Liver (tissue), 9 donors: ENCODE results near the gene TMEM231. TPM values are rescaled to one million over a fixed set of nuclear protein-coding genes. Genes with fewer than 3 reads are reported as not detected.

Experiments used
- DNase-seq: peaks from one replicate; pipeline ENCODE4 v3.0.0-alpha.2; 2017; ENCODE audit warnings: low spot score
- H3K27ac ChIP-seq, 2 donors: one replicate each; pipeline ENCODE4 v1.7.0; 2013; ENCODE audit warnings: inconsistent platforms in 2 of 2, low read length in 2 of 2, control low read depth in 1 of 2, low read depth in 1 of 2, mild to moderate bottlenecking in 1 of 2
- H3K27me3 ChIP-seq, 4 donors: one replicate each; pipeline versions ENCODE4 v1.6.1 to v1.7.0; 2013; ENCODE audit warnings: low read length in 3 of 4, inconsistent platforms in 1 of 4, mild to moderate bottlenecking in 1 of 4, moderate library complexity in 1 of 4; ENCODE audit not compliant: control insufficient read depth in 4 of 4, insufficient read depth in 4 of 4
- H3K36me3 ChIP-seq, 4 donors: one replicate each; pipeline versions ENCODE4 v1.6.1 to v1.7.0; 2013; ENCODE audit warnings: low read length in 3 of 4, mild to moderate bottlenecking in 3 of 4, low read depth in 1 of 4, moderate library complexity in 1 of 4; ENCODE audit not compliant: control insufficient read depth in 4 of 4, insufficient read depth in 3 of 4
- H3K4me1 ChIP-seq, 4 donors: one replicate each; pipeline versions ENCODE4 v1.6.1 to v1.7.0; 2013; ENCODE audit warnings: low read length in 3 of 4, mild to moderate bottlenecking in 3 of 4, moderate library complexity in 1 of 4; ENCODE audit not compliant: control insufficient read depth in 4 of 4, insufficient read depth in 4 of 4
- H3K4me3 ChIP-seq, 3 donors: one replicate each; pipeline versions ENCODE4 v1.6.1 to v1.7.0; 2013; ENCODE audit warnings: low read length in 3 of 3, control low read depth in 1 of 3, low read depth in 1 of 3, mild to moderate bottlenecking in 1 of 3
- H3K9ac ChIP-seq, 2 donors: one replicate each; pipeline ENCODE4 v1.7.0; 2013; ENCODE audit warnings: low read length in 2 of 2, mild to moderate bottlenecking in 2 of 2, moderate library complexity in 2 of 2, control low read depth in 1 of 2, low read depth in 1 of 2
- H3K9me3 ChIP-seq, 4 donors: one replicate each; pipeline versions ENCODE4 v1.6.1 to v1.7.0; 2013; ENCODE audit warnings: low read length in 3 of 4; ENCODE audit not compliant: control insufficient read depth in 4 of 4
- ATF3 ChIP-seq: IDR thresholded peaks from 2 replicates; pipeline ENCODE4 v1.6.1; 2016; ENCODE audit warnings: antibody characterized with exemption
- CTCF ChIP-seq: fragments of 150-350 bp; IDR thresholded peaks from 2 replicates; pipeline ENCODE4 v1.5.1; 2017; ENCODE audit warnings: improper control_type of control experiment, low read depth, low read length; ENCODE audit not compliant: missing input control
- EGR1 ChIP-seq, 2 donors: IDR thresholded peaks; 2 replicates each; pipeline ENCODE4 v1.6.1; 2016 to 2018; ENCODE audit warnings: antibody characterized with exemption in 2 of 2, low read depth in 2 of 2
- FOXA1 ChIP-seq: IDR thresholded peaks from 2 replicates; pipeline ENCODE4 v1.6.1; 2016; ENCODE audit warnings: antibody characterized with exemption
- FOXA2 ChIP-seq: IDR thresholded peaks from 2 replicates; pipeline ENCODE4 v1.6.1; 2016; ENCODE audit warnings: antibody characterized with exemption
- HNF4A ChIP-seq, 2 donors: conservative IDR thresholded peaks; 2 replicates each; pipeline ENCODE4 v1.6.1; 2016; ENCODE audit warnings: antibody characterized with exemption in 2 of 2, mild to moderate bottlenecking in 2 of 2
- HNF4G ChIP-seq: IDR thresholded peaks from 2 replicates; pipeline ENCODE4 v1.6.1; 2016; ENCODE audit warnings: antibody characterized with exemption
- NR2F2 ChIP-seq: IDR thresholded peaks from 2 replicates; pipeline ENCODE4 v1.6.1; 2016; ENCODE audit warnings: antibody characterized with exemption
- REST ChIP-seq: IDR thresholded peaks from 2 replicates; pipeline ENCODE4 v1.6.1; 2016; ENCODE audit warnings: antibody characterized with exemption, mild to moderate bottlenecking
- RXRA ChIP-seq, 2 donors: IDR thresholded peaks; 2 replicates each; pipeline ENCODE4 v1.6.1; 2017 to 2018; ENCODE audit warnings: antibody characterized with exemption in 2 of 2, mild to moderate bottlenecking in 1 of 2
- TAF1 ChIP-seq: conservative IDR thresholded peaks from 2 replicates; pipeline ENCODE4 v1.6.1; 2016; ENCODE audit warnings: antibody characterized with exemption, mild to moderate bottlenecking
- WGBS: extraction: QIAGEN DNeasy Blood & Tissue Kit; methylation state at CpG from one replicate; pipeline ENCODE4 v1.1.7; 2013; 5-methylcytosine and 5-hydroxymethylcytosine counted together
- polyA plus RNA-seq, 2 donors: library from polyadenylated mRNA; stranded (reverse) in 1 of 2; unstranded in 1 of 2; fragments of 200-250 nt in 1 of 2; fragments of >200 nt in 1 of 2; fragmentation: Nextera tagmentation in 1 of 2; extraction: Ambion mirVana in 1 of 2; gene quantifications; one replicate each; pipeline versions ENCODE4 v1.2.1 to v1.2.3, GENCODE V29; 2013 to 2015
- total RNA-seq, 2 donors: library from RNA; depleted of rRNA; stranded (reverse); fragments of >200 nt; gene quantifications; one replicate each; pipeline ENCODE4 v1.2.3, GENCODE V29; 2014
- TF ChIP-seq, protein P1 (sequence below): IDR thresholded peaks from 2 replicates; pipeline ENCODE4 v1.6.1; 2016; ENCODE audit warnings: antibody characterized with exemption
- donor health status: healthy.
- donor health status: healthy.
- donor health status: healthy.
- donor health status: healthy.
- donor health status: healthy.

TMEM231 gene
- total and polyA plus RNA-seq, 4 donors, result 0.60 to 2.1 (median 2.0) TPM

- Histone ChIP-seq H3K27ac (no peak overlapping the region), H3K9ac (no peak overlapping the region), H3K9me3 (no peaks in the 10 kb centered on the region), H3K4me1 (peaks cover 0 to 14% (median 9%) of the 10 kb centered on the region in 4 donors), H3K36me3 (no peaks in the 10 kb centered on the region), H3K4me3 (no peak overlapping the region), H3K27me3 (no peaks in the 10 kb centered on the region)
- TF ChIP-seq HNF4A (conservative IDR thresholded peaks at IDR 0.05), result no peak
- TF ChIP-seq REST, result no peak
- TF ChIP-seq NR2F2, result no peak
- no peak for TF ChIP-seq ATF3
- no peak for TF ChIP-seq CTCF
- TF ChIP-seq HNF4G, result no peak
- TF ChIP-seq EGR1 (IDR thresholded peaks at IDR 0.05; ENCODE audit: low read depth in 2 of 2), result no peak
- WGBS, result 67% methylated on average over 10 of the region's 10 CpGs
- DNase-seq, result no peak
Measured at GRCh38 chr16:75559564-75560372, 3.7 kb upstream of the TMEM231 start.

DNA sequence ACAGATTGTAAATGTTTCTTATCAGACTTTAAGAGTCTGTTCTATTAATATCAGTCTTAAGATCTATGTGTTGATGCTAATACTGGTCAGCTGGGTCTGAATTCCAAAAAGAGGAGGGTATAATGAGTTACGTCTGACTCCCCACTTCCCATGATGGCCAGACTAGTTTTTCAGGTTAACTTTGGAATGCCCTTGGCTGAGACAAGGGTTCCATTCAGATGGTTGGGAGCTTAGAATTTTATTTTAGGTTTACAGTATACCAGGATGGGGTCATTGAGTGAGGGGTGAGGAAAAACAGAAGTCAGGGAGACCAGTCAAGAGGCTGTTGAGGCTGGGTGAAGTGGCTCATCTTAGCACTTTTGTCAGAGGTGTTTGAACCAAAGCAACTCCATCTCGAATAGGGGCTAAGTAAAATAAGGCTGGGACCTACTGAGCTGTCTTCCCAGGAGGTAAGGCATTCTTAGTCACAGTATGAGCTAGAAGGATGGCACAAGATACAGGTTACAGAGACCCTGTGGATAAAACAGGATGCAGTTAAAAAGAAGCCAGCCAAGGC, 2.9 kb upstream of the TMEM231 start:
- no peak overlapping the region for H3K27ac ChIP-seq
- H3K9me3 ChIP-seq, result no peaks in the 10 kb centered on the region
- no peak overlapping the region for H3K4me3 ChIP-seq
- TF ChIP-seq HNF4G (no peak), EGR1 (IDR thresholded peaks at IDR 0.05; ENCODE audit: low read depth in 2 of 2) (no peak), REST (no peak), FOXA2 (no peak), FOXA1 (no peak), RXRA (IDR thresholded peaks at IDR 0.05) (no peak), NR2F2 (no peak), TAF1 (no peak)
- TF ChIP-seq, protein P1, sequence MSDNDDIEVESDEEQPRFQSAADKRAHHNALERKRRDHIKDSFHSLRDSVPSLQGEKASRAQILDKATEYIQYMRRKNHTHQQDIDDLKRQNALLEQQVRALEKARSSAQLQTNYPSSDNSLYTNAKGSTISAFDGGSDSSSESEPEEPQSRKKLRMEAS, result no peak
- H3K27me3 ChIP-seq, result no peaks in the 10 kb centered on the region
- DNase-seq, result no peak
- WGBS, result 81% methylated on average over 2 of the region's 2 CpGs
- H3K4me1 ChIP-seq, result peaks cover 0 to 14% (median 9%) of the 10 kb centered on the region in 4 donors
- H3K36me3 ChIP-seq, result no peaks in the 10 kb centered on the region
- H3K9ac ChIP-seq, result no peak overlapping the region
